Subcutaneous abdominal adipose tissue (tissue), 5 donors: ENCODE results near the gene GABRR3.

Experiments
- H3K27ac ChIP-seq: one replicate; pipeline ENCODE4 v1.7.0; 2013; ENCODE audit warnings: low read depth, mild to moderate bottlenecking, inconsistent platforms, low read length, moderate library complexity
- H3K27me3 ChIP-seq, 5 donors: one replicate each; pipeline ENCODE4 v1.7.0; 2013; ENCODE audit warnings: low read length in 5 of 5, inconsistent platforms in 1 of 5; ENCODE audit not compliant: control insufficient read depth in 5 of 5, insufficient read depth in 4 of 5
- H3K36me3 ChIP-seq, 5 donors: one replicate each; pipeline ENCODE4 v1.7.0; 2013; ENCODE audit warnings: low read length in 5 of 5; ENCODE audit not compliant: control insufficient read depth in 5 of 5, insufficient read depth in 5 of 5
- H3K4me1 ChIP-seq, 5 donors: one replicate each; pipeline ENCODE4 v1.7.0; 2013; ENCODE audit warnings: low read length in 5 of 5, mild to moderate bottlenecking in 3 of 5, moderate library complexity in 1 of 5; ENCODE audit not compliant: control insufficient read depth in 5 of 5, insufficient read depth in 5 of 5
- H3K4me3 ChIP-seq, 5 donors: one replicate each; pipeline ENCODE4 v1.7.0; 2013; ENCODE audit warnings: low read length in 5 of 5, low read depth in 1 of 5
- H3K9ac ChIP-seq, 5 donors: one replicate each; pipeline ENCODE4 v1.7.0; 2013; ENCODE audit warnings: low read length in 5 of 5, mild to moderate bottlenecking in 4 of 5, moderate library complexity in 3 of 5
- H3K9me3 ChIP-seq, 5 donors: one replicate each; pipeline ENCODE4 v1.7.0; 2013; ENCODE audit warnings: low read length in 5 of 5; ENCODE audit not compliant: control insufficient read depth in 5 of 5
- donor health status: healthy.
- donor health status: healthy.
- donor health status: healthy.
- donor health status: healthy.
- donor health status: healthy.

GABRR3 gene

DNA sequence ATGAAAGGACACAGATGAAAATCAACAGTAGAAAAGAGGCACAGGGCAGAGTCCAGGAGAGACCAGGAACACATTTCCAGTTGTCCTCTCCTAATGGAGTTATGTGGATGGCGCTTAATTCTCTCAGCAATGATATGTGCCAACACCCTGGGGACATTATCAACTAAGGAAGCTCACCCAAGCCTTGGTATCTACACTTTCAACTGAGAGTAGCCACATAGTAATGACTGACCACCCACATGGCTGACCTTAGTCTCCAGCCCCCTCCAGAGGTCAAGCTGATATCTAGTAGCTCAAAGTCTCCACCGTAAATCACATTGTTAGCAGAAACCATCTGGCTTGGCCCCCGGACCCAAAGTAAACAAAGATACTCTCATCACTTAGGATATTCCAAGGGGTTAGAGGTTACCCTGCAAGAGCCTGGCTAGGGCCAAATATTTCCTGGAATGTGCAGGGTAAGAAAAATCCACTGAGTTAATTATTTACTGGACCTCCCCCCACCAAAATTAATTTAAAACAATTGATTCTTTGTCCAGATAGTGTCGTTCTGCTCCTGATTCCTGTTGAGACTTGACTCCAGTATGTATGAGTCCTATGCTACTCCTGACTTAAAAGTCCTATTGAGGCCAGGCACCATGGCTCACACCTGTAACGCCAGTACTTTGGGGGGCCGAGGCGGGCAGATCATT is 24.8 kb downstream of the GABRR3 start:
- H3K27ac ChIP-seq: no peak overlapping the region
- H3K36me3 ChIP-seq: no peaks in the 10 kb centered on the region
- peaks cover 1 to 13% (median 7%) of the 10 kb centered on the region in 5 donors for H3K4me1 ChIP-seq
- no peaks in the 10 kb centered on the region for H3K27me3 ChIP-seq
- H3K9me3 ChIP-seq: no peaks in the 10 kb centered on the region
- H3K4me3 ChIP-seq: no peak overlapping the region
- no peak overlapping the region for H3K9ac ChIP-seq

DNA sequence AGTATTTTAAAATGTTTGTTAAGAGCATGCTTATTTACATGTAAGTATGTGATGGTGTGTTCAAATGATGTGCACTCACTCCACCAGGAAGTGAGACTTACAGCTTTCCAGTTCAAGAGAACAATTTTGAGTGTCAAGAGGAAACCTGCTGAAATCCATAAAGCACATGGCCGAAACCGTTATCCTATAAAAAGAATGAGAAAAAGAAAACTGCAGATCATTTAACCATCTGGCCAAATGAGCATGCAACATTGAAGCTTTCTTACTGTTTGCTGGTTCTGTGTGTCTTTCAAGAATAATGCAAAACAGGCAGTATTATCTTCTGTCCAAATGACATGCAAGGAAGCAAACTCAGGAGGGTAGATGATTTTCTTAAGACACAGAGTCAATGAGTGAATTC is 26.3 kb downstream of the GABRR3 start:
- no peaks in the 10 kb centered on the region for H3K36me3 ChIP-seq
- no peaks in the 10 kb centered on the region for H3K27me3 ChIP-seq
- no peaks in the 10 kb centered on the region for H3K9me3 ChIP-seq
- no peak overlapping the region for H3K4me3 ChIP-seq
- H3K9ac ChIP-seq: no peak overlapping the region
- H3K27ac ChIP-seq: no peak overlapping the region
- H3K4me1 ChIP-seq: peaks cover 1 to 11% (median 5%) of the 10 kb centered on the region in 5 donors

DNA sequence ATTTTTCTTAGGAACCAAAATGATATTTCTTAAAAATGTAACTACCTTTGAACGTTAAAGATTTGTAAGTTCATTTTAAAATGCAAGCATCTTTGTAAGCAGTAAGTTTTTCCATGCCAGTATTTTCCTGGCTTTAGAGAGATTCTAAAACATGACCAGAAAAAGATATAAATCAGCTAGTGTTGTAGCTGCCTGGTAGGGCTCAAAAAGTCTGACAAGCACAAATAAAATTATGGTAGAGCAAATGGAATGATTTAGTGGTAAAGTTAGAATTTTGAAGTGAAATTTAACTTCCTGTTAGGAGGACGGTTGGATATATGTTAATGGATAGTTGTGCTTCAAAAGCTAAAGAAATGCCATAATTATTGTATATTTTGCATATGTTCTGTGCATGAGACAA is 29.7 kb downstream of the GABRR3 start:
- H3K4me3 ChIP-seq: no peak overlapping the region
- no peak overlapping the region for H3K27ac ChIP-seq
- no peak overlapping the region for H3K9ac ChIP-seq
- no peaks in the 10 kb centered on the region for H3K9me3 ChIP-seq
- H3K36me3 ChIP-seq: no peaks in the 10 kb centered on the region
- H3K4me1 ChIP-seq: no peaks in the 10 kb centered on the region
- H3K27me3 ChIP-seq: no peaks in the 10 kb centered on the region

DNA sequence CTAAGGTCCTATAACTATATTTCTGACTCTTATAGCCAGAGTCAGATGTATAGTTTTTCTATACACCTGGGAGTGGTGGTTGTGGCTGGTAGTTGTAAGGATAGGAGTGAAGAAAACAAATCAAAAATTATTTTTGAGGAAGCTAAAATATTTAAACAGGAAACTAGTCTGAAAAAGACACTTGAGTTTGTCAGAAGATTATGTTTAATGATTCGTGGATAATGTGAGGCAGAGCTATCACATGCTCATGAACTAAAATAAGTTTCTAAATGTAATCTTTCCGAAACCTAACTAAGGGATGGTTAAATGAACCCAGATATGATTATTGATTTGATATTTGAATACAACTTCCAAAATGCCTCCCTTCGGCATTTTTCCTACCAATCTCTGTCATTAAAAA is 30.4 kb downstream of the GABRR3 start:
- no peak overlapping the region for H3K9ac ChIP-seq
- H3K27ac ChIP-seq: no peak overlapping the region
- no peaks in the 10 kb centered on the region for H3K4me1 ChIP-seq
- no peaks in the 10 kb centered on the region for H3K36me3 ChIP-seq
- no peaks in the 10 kb centered on the region for H3K9me3 ChIP-seq
- no peaks in the 10 kb centered on the region for H3K27me3 ChIP-seq
- no peak overlapping the region for H3K4me3 ChIP-seq

DNA sequence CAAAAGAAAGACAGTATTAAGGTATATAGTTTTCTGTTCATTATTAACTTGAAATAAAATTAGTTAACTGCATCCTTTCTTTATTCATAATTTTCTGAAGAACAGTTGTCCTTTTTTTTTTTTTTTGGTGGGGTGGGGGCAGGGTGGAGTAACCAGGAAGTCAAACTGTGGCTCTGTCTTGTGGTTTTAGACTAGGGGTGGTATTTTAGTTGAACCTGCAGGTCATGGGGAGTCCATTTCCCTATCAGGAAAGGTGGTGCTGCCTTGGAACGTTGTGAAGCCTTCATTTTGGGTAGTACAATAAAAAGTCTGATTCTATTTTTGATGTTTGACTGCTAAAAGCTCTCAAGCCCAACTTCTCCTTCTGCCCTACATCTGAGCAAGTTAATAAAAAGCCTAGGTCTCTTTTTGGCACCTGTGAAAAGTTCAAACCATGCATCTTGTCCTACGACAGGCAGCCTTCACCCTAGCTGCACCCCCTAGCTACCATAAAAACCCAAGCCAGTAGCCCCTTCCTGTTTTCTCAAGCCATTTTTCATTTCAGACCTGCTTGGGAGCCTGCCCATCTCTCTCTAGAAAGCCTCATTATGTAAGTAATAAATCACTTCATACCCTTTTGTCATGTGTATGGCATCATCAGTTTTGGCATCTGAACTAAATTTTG is 31.7 kb downstream of the GABRR3 start:
- Histone ChIP-seq H3K27ac (no peak overlapping the region), H3K9me3 (no peaks in the 10 kb centered on the region), H3K9ac (no peak overlapping the region), H3K36me3 (no peaks in the 10 kb centered on the region), H3K4me3 (no peak overlapping the region), H3K4me1 (no peaks in the 10 kb centered on the region), H3K27me3 (no peaks in the 10 kb centered on the region)

DNA sequence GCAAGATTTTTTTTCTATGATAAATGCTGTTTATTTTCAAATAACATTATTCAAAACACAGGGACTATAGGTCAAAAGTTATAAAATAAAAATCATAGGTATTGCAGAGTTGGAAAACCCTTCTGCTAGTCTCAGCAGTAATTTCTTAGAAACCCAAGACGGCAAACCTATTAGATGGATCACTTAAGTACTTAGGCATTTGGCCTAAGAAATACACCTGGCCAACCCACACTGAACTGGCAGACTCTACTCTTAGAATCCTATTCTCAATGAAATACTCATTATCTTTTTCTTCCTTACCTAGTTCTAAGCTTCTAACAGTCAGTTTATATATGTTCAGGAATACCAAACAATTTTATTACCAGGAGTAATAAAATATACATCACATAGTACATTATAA is 32.4 kb downstream of the GABRR3 start:
- H3K9me3 ChIP-seq: no peaks in the 10 kb centered on the region
- H3K4me3 ChIP-seq: no peak overlapping the region
- H3K4me1 ChIP-seq: no peaks in the 10 kb centered on the region
- no peaks in the 10 kb centered on the region for H3K27me3 ChIP-seq
- H3K9ac ChIP-seq: no peak overlapping the region
- H3K27ac ChIP-seq: no peak overlapping the region
- no peaks in the 10 kb centered on the region for H3K36me3 ChIP-seq

DNA sequence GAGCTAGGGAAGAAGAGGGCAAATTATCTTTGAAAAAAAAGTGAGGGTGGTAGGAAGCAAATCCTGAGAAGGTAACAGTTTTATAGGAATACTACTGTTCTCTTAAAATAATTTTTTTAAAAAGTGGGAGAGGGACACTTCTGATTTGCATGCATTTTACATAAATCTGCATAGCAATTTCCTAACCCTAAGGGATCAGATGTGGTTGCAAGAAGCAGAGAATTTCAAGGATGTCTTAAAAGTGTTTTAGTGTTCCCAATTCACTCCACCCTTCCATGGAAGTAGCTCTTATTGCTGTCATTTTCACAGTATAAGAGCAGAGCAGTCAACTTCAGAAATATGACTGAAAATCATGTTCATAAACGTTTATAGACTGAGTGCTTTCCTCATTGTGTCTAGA is 35.1 kb downstream of the GABRR3 start:
- H3K27ac ChIP-seq: no peak overlapping the region
- H3K9ac ChIP-seq: no peak overlapping the region
- H3K4me3 ChIP-seq: no peak overlapping the region
- no peaks in the 10 kb centered on the region for H3K9me3 ChIP-seq
- H3K27me3 ChIP-seq: no peaks in the 10 kb centered on the region
- no peaks in the 10 kb centered on the region for H3K36me3 ChIP-seq
- no peaks in the 10 kb centered on the region for H3K4me1 ChIP-seq

DNA sequence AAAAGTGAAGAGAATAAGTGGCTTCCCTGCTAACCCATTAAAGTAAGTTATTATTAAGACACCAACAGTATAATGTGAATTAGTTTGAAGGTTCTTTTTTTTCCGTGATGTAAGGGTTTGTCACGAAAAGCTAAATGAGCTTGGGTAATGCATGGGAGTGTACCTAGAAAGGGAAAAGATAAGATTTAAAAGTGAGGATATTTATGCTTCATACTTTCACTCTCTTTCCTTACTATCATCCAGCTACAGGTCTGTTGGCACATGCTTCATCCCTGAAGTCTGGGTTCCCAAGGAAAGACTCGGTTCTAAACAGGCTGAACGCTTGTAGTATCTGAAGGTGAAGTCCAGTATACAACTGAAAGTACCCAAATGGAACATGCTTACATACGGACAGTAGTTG is 36.0 kb downstream of the GABRR3 start:
- no peaks in the 10 kb centered on the region for H3K27me3 ChIP-seq
- H3K36me3 ChIP-seq: no peaks in the 10 kb centered on the region
- no peaks in the 10 kb centered on the region for H3K9me3 ChIP-seq
- H3K9ac ChIP-seq: no peak overlapping the region
- H3K4me1 ChIP-seq: no peaks in the 10 kb centered on the region
- no peak overlapping the region for H3K4me3 ChIP-seq
- H3K27ac ChIP-seq: no peak overlapping the region

DNA sequence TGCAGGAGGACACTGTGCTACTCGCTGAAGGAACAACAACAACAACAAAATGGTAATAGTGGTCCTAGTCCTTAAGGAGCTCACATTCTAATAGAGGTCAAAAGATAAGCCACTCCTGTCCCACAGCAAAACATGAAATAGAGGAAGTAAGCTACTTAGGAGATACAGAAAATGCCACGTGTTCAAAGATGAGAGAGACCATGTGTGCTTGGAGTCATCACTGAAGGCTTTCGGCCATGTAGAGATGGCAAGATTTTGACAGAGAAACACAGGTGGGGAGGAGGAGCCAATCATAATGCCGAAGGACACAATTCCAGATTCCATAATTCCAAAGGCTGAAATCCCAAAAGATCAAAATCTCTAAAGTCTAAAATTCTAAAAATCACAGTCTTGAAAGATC is 38.1 kb downstream of the GABRR3 start:
- Histone ChIP-seq H3K4me1 (no peaks in the 10 kb centered on the region), H3K36me3 (no peaks in the 10 kb centered on the region), H3K4me3 (no peak overlapping the region), H3K9me3 (no peaks in the 10 kb centered on the region), H3K9ac (no peak overlapping the region), H3K27ac (no peak overlapping the region), H3K27me3 (peaks cover 0 to 4% (median 0%) of the 10 kb centered on the region in 5 donors)

DNA sequence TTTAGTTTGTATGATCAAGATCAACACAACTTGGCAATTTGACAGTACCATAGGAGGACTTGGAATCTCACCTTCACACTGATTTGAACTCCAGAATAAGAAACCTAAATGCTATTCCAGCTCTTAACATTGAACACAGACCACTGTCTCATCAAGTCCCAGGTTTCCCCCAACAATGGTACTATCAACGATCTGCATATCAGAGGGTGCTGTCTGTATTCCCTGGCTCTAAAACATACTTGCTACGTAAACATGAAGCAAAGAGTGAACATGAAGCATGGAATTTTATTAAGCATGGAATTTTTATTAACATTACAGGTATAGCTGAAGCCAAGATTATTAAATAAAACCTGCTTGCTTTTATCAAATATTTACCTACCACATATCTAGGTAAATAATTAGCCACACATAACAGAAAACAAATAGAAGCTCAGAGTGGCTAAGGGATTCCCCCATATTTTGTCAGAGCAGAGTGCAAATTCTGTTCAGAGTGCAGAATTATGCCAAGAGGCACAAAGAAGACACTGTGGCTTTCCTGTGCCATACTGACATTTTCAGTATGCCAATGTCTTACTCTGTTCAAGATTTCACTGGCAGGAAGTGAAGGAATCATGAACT is 40.7 kb downstream of the GABRR3 start:
- Histone ChIP-seq H3K36me3 (no peaks in the 10 kb centered on the region), H3K27ac (no peak overlapping the region), H3K4me1 (no peaks in the 10 kb centered on the region), H3K27me3 (peaks cover 0 to 4% (median 0%) of the 10 kb centered on the region in 5 donors), H3K4me3 (no peak overlapping the region), H3K9me3 (no peaks in the 10 kb centered on the region), H3K9ac (no peak overlapping the region)
